ENCODE data around the gene ZNF581.

Gene ZNF581

GRCh38 chr19:55611983-55612645, 31.3 kb upstream of the ZNF581 start:
- no peak for DNase-seq

- no peak for DNase-seq
Measured at GRCh38 chr19:55613396-55613795, 30.1 kb upstream of the ZNF581 start.

- no peak for DNase-seq
Measured at GRCh38 chr19:55613930-55614710, 29.3 kb upstream of the ZNF581 start.

DNA sequence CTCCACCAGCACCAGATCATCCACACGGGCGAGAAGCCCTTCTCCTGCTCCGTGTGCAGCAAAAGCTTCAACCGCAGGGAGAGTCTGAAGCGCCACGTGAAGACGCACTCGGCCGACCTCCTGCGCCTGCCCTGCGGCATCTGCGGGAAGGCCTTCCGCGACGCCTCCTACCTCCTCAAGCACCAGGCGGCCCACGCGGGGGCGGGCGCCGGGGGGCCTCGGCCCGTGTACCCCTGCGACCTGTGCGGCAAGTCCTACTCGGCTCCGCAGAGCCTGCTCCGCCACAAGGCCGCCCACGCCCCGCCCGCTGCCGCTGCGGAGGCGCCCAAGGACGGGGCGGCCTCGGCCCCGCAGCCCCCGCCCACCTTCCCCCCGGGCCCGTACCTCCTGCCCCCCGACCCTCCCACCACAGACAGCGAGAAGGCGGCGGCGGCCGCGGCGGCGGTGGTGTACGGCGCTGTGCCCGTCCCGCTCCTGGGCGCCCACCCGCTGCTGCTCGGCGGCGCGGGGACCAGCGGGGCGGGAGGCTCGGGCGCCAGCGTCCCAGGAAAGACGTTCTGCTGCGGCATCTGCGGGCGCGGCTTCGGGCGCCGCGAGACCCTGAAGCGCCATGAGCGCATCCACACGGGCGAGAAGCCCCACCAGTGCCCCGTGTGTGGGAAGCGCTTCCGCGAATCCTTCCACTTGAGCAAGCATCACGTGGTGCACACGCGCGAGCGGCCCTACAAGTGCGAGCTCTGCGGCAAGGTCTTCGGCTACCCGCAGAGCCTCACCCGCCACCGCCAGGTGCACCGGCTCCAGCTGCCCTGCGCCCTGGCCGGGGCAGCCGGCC, 28.5 kb upstream of the ZNF581 start:
- no peak for DNase-seq

- DNase-seq, result no peak
Measured at GRCh38 chr19:55615543-55616394, 27.7 kb upstream of the ZNF581 start.

DNA sequence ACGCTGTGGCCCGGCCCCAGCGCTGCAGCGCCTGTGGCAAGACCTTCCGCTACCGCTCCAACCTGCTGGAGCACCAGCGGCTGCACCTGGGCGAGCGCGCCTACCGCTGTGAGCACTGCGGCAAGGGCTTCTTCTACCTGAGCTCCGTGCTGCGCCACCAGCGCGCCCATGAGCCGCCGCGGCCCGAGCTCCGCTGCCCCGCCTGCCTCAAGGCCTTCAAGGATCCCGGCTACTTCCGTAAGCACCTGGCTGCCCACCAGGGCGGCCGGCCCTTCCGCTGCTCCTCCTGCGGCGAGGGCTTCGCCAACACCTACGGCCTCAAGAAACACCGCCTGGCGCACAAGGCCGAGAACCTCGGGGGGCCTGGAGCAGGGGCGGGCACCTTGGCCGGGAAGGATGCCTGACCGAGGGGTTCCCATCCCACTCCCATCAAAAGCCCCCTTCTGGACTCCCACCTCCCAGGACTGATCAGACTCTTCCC, 27.0 kb upstream of the ZNF581 start:
- no peak for DNase-seq

GRCh38 chr19:55617426-55617825, 26.0 kb upstream of the ZNF581 start:
- DNase-seq, result no peak

DNA sequence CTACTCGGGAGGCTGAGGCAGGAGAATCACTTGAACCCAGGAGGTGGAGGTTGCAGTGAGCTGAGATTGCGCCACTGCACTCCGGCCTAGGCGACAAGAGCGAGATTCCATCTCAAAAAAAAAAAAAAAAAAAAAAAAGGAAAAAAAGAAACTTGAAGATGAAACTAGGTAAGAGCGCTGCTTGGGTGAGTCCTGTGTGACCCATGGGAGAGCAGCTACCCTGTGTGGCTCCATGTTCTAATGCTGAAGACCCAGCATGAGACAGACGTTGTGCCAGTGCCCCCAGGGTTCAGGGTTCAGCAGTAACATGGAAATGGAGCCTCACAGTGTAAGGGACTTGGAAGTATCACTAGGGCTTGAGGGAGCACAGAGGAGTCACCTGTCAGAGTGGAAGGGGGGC, 25.0 kb upstream of the ZNF581 start:
- DNase-seq, result no peak

- DNase-seq, result no peak
Measured at GRCh38 chr19:55619286-55619685, 24.2 kb upstream of the ZNF581 start.

- DNase-seq, result no peak
Measured at GRCh38 chr19:55620410-55621204, 22.8 kb upstream of the ZNF581 start.

DNA sequence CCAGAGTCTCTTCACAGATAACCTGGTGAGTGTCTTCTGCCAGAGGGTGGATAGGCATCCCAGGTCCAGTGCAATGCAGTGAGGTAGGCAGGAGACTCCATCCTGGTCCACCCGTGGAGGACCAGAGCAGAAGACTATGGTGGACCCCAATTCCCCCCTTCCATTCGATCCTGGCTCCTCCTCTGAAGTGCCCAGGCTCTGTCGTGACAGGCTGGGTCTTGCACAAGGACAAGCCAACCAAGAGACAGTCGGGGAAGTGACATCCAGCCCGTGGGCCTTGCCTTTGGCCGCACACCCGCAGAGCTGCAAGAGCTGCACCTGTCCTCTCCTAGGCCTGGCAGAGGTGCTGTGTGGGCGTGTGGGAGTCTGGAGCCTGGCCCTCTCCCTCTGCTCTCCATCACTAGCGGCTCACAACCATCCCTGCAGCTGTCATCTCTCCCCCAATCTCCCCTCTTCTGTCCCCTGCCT, 22.2 kb upstream of the ZNF581 start:
- no peak for DNase-seq

DNA sequence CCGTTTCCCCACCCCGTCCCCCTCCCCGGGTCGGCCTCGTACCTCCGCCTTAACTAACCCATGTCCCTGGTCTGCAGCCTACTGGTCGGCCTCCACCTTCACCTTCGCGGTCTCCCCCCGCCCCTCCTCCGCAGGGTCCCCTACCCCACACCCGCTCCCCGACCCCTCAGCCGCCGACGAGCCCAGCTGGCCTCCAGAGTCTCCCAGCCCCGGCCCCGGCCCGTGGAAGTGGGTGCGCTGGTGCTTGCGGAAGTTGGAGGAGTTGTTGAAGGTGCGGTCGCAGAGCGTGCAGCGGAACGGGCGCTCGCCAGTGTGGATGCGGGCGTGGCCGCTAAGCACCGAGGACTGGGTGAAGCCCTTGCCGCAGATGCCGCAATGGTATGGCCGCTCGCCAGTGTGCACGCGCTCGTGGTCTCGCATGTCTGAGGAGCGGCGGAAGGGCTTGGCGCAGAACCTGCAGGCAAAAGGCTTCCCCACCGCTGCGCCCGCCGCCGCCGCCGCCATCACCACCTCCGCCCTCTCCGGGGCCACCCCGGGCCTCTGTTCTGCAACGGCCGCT, 21.7 kb upstream of the ZNF581 start:
- DNase-seq, result no peak

- no peak for DNase-seq
Measured at GRCh38 chr19:55622242-55622969, 21.0 kb upstream of the ZNF581 start.

GRCh38 chr19:55623130-55623529, 20.3 kb upstream of the ZNF581 start:
- no peak for DNase-seq

- DNase-seq, result no peak
Measured at GRCh38 chr19:55623561-55623960, 19.9 kb upstream of the ZNF581 start.

DNA sequence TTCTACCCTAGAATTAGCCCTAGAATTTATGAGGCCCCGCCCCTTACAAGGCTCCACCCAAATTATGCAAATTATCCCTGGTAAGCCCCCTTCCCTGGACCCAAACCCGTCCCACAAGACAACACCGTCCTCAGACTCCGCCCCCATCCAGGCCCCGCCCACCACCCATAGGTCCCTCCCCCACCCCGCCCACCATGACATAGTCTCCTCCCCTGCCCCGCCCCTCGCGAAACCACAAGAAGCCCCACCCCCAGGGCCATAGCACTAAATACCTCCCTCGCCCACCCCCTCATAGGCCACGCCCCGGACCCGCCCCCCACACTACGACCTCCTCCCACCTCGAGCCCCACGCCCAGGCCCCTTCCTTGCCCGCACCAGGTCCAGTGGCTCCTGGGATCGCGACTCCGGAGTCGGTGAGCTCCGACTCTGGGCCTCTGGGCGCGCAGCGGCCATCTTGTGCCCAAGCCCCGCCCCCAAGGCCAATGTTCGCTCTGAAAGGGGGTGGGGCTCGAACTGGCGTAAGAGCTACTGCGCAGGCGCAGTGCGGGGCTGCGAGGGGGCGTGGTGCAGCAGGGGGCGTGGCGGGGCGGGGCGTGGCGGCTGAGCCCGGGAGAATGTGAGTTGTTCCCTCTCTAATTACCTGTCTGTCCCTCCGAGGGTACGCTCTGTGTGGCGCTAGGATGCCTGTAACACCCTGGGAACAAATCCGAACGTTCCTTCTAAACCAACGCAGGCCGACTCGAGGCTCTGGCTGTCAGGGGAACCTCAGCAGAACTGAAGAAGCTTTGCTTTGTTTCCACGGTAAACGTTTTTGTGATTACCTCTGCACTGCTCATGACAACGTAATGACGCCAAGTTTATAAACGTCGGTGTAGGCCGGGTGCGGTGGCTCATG, 19.1 kb upstream of the ZNF581 start, which contains the start of gene ZNF784:
Gene ZNF784 (minus strand): TSS at position 458 of the 895 bp plus-strand sequence. CDS start 5 bp downstream, at position 453.
- DNase-seq, result peak; percentile 85

DNA sequence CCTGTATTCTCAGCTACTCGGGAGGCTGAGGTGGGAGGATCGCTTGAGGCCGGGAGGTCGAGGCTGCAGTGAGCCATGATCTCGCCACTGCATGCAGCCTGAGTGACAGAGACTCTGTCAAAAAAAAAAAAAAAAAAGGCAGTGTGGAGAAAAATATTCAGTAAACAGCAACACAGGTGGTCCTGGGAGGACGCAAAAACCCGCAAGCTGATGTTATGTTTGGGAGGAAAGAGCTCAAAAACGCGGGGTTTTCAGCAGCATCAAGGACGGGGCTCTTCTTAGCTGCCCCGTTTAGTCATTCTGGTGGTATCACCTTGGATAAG, 18.5 kb upstream of the ZNF581 start:
- no peak for DNase-seq

GRCh38 chr19:55626350-55626749, 17.1 kb upstream of the ZNF581 start:
- no peak for DNase-seq

GRCh38 chr19:55632463-55632834, 11.0 kb upstream of the ZNF581 start:
- peak; percentile 74 for DNase-seq

Measured in NCI-H2029 treated with DMSO at 0.1 percent for 48 hours (cell line).